Gastrocnemius medialis (tissue), 4 donors: Measurements from ENCODE around the gene RCBTB1.

Experiments
- CTCF ChIP-seq, 5 experiments: fragments of 450-650 bp in 3 of 5; fragments of 200-600 bp in 2 of 5; sonication (generic) in 2 of 5; IDR thresholded peaks in 4 of 5; conservative IDR thresholded peaks in 1 of 5; 1 replicate in 4 of 5; 2 replicates in 1 of 5; pipeline ENCODE4 v1.5.1; 2016 to 2019; ENCODE audit warnings: antibody characterized with exemption in 5 of 5, mild to moderate bottlenecking in 3 of 5, moderate library complexity in 3 of 5
- POLR2A ChIP-seq, 2 donors: fragments of 450-650 bp; IDR thresholded peaks; one replicate each; pipeline ENCODE4 v1.6.1; 2017; ENCODE audit warnings: antibody characterized with exemption in 2 of 2, mild to moderate bottlenecking in 2 of 2, moderate library complexity in 2 of 2

GRCh38 chr13:49616676-49617065 is 31.3 kb upstream of the RCBTB1 start:
- no peak for TF ChIP-seq CTCF (IDR thresholded peaks at IDR 0.05 in 4 of 5, conservative IDR thresholded peaks at IDR 0.05 in 1 of 5)
- no peak for TF ChIP-seq POLR2A (IDR thresholded peaks at IDR 0.05)
